Astrocyte of the spinal cord (primary cell): ENCODE results near the gene FIBCD1.

Experiments
- DNase-seq: peaks from one replicate; pipeline ENCODE4 v3.0.0; 2011; ENCODE audit warnings: low read depth, low spot score
- H3K4me3 ChIP-seq: 2 replicates; pipeline ENCODE4 v1.5.1; 2011; ENCODE audit warnings: low read depth, mild to moderate bottlenecking, low read length, moderate library complexity
- in situ Hi-C: cut with HindIII; loops from 2 replicates; pipeline ENCODE4 v1.10.0; 2017; ENCODE audit warnings: low sequenced_read_pairs
- TF ChIP-seq, protein P1 (sequence below): IDR thresholded peaks from 2 replicates; pipeline ENCODE4 v1.5.1; 2012; ENCODE audit warnings: low read depth, mild to moderate bottlenecking, low read length, inconsistent platforms

Gene FIBCD1, protein sequence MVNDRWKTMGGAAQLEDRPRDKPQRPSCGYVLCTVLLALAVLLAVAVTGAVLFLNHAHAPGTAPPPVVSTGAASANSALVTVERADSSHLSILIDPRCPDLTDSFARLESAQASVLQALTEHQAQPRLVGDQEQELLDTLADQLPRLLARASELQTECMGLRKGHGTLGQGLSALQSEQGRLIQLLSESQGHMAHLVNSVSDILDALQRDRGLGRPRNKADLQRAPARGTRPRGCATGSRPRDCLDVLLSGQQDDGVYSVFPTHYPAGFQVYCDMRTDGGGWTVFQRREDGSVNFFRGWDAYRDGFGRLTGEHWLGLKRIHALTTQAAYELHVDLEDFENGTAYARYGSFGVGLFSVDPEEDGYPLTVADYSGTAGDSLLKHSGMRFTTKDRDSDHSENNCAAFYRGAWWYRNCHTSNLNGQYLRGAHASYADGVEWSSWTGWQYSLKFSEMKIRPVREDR

GRCh38 chr9:130938652-130939404 is at the start of gene FIBCD1:
FIBCD1 (minus strand) TSS chr9:130939247; CDS start chr9:130938607, 640 bp downstream.
- in situ Hi-C loops = no loop called here
- TF ChIP-seq, protein P1, sequence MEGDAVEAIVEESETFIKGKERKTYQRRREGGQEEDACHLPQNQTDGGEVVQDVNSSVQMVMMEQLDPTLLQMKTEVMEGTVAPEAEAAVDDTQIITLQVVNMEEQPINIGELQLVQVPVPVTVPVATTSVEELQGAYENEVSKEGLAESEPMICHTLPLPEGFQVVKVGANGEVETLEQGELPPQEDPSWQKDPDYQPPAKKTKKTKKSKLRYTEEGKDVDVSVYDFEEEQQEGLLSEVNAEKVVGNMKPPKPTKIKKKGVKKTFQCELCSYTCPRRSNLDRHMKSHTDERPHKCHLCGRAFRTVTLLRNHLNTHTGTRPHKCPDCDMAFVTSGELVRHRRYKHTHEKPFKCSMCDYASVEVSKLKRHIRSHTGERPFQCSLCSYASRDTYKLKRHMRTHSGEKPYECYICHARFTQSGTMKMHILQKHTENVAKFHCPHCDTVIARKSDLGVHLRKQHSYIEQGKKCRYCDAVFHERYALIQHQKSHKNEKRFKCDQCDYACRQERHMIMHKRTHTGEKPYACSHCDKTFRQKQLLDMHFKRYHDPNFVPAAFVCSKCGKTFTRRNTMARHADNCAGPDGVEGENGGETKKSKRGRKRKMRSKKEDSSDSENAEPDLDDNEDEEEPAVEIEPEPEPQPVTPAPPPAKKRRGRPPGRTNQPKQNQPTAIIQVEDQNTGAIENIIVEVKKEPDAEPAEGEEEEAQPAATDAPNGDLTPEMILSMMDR = peak; percentile 28
- DNase-seq = peak; percentile 53
- H3K4me3 ChIP-seq = peak within 1 kb of the TSS; percentile 46

- DNase-seq = no peak
- TF ChIP-seq, protein P1 = no peak
- in situ Hi-C loops = no loop called here
- H3K4me3 ChIP-seq = no peak overlapping the region
Observed at GRCh38 chr9:130988400-130988747, 49.3 kb upstream of the FIBCD1 start.

- in situ Hi-C loops = no loop called here
- no peak for DNase-seq
- H3K4me3 ChIP-seq = no peak overlapping the region
- TF ChIP-seq, protein P1 = no peak
Observed at GRCh38 chr9:130987738-130988399, 48.8 kb upstream of the FIBCD1 start.

- DNase-seq = no peak
- in situ Hi-C loops = no loop called here
- H3K4me3 ChIP-seq = no peak overlapping the region
- TF ChIP-seq, protein P1 = no peak
Observed at GRCh38 chr9:130987054-130987453, 48.0 kb upstream of the FIBCD1 start.

DNA sequence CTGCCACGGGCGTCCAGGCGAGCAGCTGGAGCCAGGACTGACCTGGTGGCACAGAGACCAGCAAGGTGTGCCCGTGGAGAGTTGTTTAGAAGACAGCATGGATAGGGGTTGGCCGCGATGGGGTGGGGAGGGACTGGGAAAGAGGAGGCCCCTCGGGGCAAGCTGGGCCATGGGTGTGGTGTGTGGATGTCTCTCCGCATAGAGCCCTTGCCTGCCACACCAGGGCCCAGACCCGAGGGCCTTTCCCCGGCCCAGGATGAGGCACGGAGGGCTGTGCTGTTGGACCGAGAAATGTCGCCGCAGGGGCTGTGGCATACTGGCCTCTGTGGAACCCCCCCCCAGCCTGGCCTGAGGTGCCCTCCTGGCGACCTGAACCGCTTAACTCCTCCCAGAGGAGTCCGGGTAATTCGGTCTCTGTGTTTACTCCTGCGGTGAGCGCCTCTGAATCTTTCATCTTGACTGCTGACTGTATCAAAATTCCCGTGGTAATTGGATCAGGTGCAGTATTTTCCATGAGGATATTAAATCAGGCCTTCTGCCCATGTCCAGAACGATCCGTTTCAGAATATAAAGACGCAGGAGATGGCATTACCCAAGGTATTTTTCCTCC is 47.4 kb upstream of the FIBCD1 start:
- DNase-seq = no peak
- TF ChIP-seq, protein P1 = no peak
- in situ Hi-C loops = no loop called here
- no peak overlapping the region for H3K4me3 ChIP-seq

DNA sequence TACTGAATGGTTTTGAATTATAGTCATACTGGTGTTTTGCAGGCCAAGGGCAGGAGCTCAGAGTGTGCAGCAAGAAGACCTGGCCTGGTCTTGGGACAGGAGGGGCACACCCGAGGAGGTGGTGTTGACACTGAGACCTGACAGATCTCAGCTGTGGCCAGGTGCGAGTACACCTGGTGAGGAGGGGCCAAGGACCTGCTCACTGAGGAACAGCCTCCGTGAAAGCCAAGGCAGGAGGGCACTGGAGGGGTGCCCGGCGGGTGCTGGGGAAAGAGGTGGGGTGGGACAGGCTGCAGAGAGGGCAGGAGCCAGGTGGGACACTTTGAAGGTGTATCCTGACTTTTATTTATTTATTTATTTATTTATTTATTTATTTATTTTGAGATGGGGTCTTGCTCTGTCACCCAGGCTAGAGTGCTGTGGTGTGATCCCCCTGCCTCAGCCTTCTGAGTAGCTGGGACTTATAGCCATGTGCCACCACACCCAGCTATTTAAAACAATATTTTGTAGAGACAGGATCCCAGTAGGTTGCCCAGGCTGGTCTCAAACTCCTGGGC is 46.6 kb upstream of the FIBCD1 start:
- TF ChIP-seq, protein P1 = no peak
- DNase-seq = no peak
- in situ Hi-C loops = no loop called here
- no peak overlapping the region for H3K4me3 ChIP-seq
